Measurements from ENCODE around the gene BTBD1. TPM values are rescaled to one million over a fixed set of nuclear protein-coding genes. Genes with fewer than 3 reads are reported as not detected.

Gene BTBD1
- polyA plus RNA-seq, 2 of the 4 experiments (the other 2 are of a cell fraction): 53.1 to 95.8 TPM

GRCh38 chr15:82970696-82971095 is 96.4 kb downstream of the BTBD1 start:
- DNase-seq (ENCODE audit: low read depth in 1 of 2, low spot score in 1 of 2) (no peak), ATAC-seq (no peak), FAIRE-seq (no peak)
- Histone ChIP-seq H3K9me3 (no peaks in the 10 kb centered on the region), H3K4me2 (no peak overlapping the region), H3K27ac (no peak overlapping the region), H3K4me1 (no peaks in the 10 kb centered on the region), H3K4me3 (no peak overlapping the region)
- CTCF ChIA-PET: interaction anchor here (0.7 to 1.3 kb wide), 3 partner anchors 40 to 174 kb away, joined by 3 to 8 read pairs (median 3); partner anchors contain the start of gene C15orf40
- WGBS (ENCODE audit: missing lambda C conversion rate): 54% methylated on average over 1 of the region's 1 CpG
- POLR2A ChIA-PET: interaction anchor here (0.9 kb wide), 1 partner anchor 15 kb away, joined by 4 read pairs; the partner anchor contains the start of gene RAMAC
- no peak for TF ChIP-seq EHF (CRISPR knock-in tag; IDR thresholded peaks at IDR 0.05)
- no peak for TF ChIP-seq HDAC2 (IDR thresholded peaks at IDR 0.05)
- TF ChIP-seq BCL3 (IDR thresholded peaks at IDR 0.05): no peak
- TF ChIP-seq GATA3 (IDR thresholded peaks at IDR 0.05; ENCODE audit: borderline replicate concordance): no peak
- no peak for TF ChIP-seq PHF8 (IDR thresholded peaks at IDR 0.05; ENCODE audit: borderline replicate concordance, low read depth)
- TF ChIP-seq SREBF2 (IDR thresholded peaks at IDR 0.05): no peak
- TF ChIP-seq TP53 (CRISPR knock-in tag; IDR thresholded peaks at IDR 0.05): no peak

GRCh38 chr15:82970078-82970686 is 96.9 kb downstream of the BTBD1 start:
- ATAC-seq: no peak
- Histone ChIP-seq H3K4me3 (no peak overlapping the region), H3K27ac (no peak overlapping the region), H3K4me1 (no peaks in the 10 kb centered on the region), H3K9me3 (no peaks in the 10 kb centered on the region), H3K4me2 (no peak overlapping the region)
- ChIA-PET CTCF (interaction anchor here (1.3 to 2.0 kb wide), 2 partner anchors 30 to 41 kb away, joined by 7 to 8 read pairs; partner anchors contain the start of gene C15orf40), POLR2A (no interaction called here)
- no peak for DNase-seq (ENCODE audit: low read depth in 1 of 2, low spot score in 1 of 2)
- no peak for FAIRE-seq
- TF ChIP-seq BHLHE40 (IDR thresholded peaks at IDR 0.05; ENCODE audit: low read depth, low read length) (no peak), ZC3H11A (IDR thresholded peaks at IDR 0.05) (no peak), RAD21 (conservative IDR thresholded peaks at IDR 0.05 in 1 of 2, IDR thresholded peaks at IDR 0.05 in 1 of 2) (no peak), CTCF (IDR thresholded peaks at IDR 0.05) (no peak), BCL3 (IDR thresholded peaks at IDR 0.05) (no peak), ESRRA (IDR thresholded peaks at IDR 0.05; ENCODE audit: borderline replicate concordance, low read length) (no peak), ZNF302 (CRISPR knock-in tag; IDR thresholded peaks at IDR 0.05) (no peak), POLR2A (IDR thresholded peaks at IDR 0.05; ENCODE audit: low read length) (no peak), PHF8 (IDR thresholded peaks at IDR 0.05; ENCODE audit: borderline replicate concordance, low read depth) (no peak), USF2 (IDR thresholded peaks at IDR 0.05) (no peak), CHD4 (IDR thresholded peaks at IDR 0.05; ENCODE audit: borderline replicate concordance) (no peak), HOXB13 (CRISPR knock-in tag; IDR thresholded peaks at IDR 0.05; ENCODE audit: low read depth) (no peak), PBX3 (IDR thresholded peaks at IDR 0.05) (no peak), ZSCAN20 (CRISPR knock-in tag; IDR thresholded peaks at IDR 0.05) (no peak), HEYL (CRISPR knock-in tag; IDR thresholded peaks at IDR 0.05) (no peak), CHD2 (IDR thresholded peaks at IDR 0.05; ENCODE audit: low read length, partially characterized antibody) (no peak), MYC (IDR thresholded peaks at IDR 0.05; ENCODE audit: borderline replicate concordance, low read length) (no peak), KDM5A (IDR thresholded peaks at IDR 0.05) (no peak)
- 28% methylated on average over 3 of the region's 3 CpGs for WGBS (ENCODE audit: missing lambda C conversion rate)

Measured in A549 (cell line).